NK-92 (cell line): Measurements from ENCODE around the gene TRAPPC1.

Experiments
- DNase-seq: peaks from one replicate; lab custom pipeline; 2025; ENCODE audit not compliant: unreplicated experiment; lab: John Stamatoyannopoulos, UW

TRAPPC1 gene

DNA sequence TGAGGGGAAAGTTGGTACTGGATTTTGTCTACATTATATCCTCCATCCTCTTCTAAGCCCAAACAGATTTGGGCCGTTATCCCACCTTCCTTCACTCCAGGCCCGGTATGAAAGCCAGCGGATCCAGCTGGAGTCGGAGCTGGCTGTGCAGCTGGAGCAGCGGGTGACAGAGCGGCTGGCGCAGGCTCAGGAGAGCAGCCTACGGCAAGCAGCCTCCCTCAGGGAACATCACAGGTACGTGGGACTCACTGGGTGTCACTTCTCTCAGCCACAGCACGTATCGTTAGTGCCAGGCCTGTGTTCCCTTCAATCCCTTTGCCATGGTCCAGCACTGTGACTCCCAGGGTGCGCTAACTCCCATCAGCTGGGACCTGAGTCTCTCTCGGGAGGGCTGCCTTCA is 11.5 kb upstream of the TRAPPC1 start:
- DNase-seq, result no peak

DNA sequence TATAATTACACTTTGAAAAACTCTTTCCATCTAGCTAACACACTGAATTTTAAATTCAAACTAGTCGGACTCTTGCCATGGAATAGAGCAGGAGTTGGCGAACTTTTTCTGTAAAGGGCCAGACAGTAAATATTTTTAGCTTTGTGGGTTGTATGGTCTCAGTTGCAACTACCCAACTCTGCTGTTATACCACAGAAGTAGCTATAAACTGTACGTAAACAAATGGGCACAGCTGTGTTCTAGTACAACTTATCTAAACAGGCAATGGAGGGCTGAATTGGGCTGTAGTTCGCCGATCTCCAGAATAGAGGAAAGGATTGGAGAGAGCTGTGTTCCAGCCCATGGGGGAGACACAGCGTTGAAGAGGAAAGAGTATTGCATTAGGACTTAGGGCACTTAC is 9.0 kb upstream of the TRAPPC1 start:
- no peak for DNase-seq

DNA sequence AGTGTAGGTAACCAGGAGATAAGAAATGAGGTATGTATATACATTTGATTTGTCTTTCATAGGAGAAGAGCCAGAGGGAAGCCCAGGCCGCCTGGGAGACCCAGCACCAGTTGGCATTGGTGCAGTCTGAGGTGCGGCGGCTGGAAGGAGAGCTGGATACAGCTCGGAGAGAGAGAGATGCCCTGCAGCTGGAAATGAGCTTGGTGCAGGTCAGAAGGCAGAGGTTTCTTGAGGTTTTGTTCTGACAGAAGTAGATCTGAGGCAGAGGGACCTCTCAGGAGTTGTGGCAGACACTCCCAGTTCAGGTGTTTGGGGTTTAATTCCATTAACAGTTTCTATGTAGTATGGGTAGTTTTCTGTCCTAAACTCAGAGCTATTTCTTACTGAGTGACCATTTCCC is 8.3 kb upstream of the TRAPPC1 start:
- DNase-seq, result no peak

DNA sequence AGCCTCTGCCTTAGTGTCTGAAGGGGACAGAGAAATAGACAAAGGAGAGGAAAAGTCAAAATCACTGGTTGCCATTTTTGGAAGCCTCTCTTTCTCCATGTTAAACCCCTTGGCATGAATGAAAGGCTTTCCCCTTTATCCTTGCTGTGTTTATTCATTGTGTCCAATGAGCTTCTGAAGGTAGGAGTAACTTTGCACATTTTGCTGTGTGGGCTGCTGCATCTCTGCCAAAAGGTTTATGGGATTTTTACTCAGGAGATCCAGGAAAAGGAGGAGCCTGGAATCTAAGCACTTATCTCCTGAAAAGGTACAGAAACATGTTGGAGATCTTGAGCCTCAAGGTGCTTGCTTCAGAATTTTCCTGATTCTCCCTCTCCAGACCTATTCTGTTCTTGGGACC is 4.1 kb upstream of the TRAPPC1 start:
- no peak for DNase-seq

DNA sequence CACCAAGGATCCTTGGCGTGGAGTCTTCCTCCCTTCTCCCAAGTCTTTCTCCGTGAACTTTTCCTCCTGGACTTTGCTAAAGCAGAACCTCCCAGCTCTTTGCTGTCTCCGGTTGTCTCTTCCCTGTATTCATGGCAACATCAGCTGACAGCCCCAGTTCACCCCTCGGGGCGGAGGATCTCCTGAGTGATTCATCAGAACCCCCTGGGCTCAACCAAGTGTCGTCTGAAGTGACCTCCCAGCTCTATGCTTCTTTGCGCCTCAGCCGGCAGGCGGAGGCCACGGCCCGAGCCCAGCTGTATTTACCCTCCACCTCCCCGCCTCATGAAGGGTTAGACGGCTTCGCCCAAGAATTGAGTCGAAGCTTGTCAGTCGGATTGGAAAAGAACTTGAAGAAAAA is 1.2 kb upstream of the TRAPPC1 start:
- DNase-seq, result no peak

DNA sequence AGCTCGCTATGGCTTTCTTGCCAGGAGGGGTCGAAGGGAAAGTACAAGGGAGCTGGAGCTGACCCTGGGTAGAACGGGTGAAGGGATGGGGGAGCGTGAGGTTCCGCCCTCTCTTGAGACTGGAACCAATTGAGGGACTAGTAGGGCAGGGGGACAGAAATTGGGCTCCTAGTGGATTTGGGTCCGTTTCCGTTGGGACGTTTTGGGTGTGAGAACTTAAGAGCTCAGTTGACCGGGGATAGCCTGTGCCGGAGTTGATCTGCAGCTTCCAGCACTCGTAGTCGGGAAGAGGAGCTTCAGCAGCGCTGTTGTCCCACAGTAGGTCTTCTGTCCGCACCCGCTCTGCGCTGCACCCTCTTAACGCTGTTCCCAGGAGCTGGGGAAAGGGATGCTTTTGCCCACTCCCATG is 741 bp upstream of the TRAPPC1 start:
- no peak for DNase-seq

DNA sequence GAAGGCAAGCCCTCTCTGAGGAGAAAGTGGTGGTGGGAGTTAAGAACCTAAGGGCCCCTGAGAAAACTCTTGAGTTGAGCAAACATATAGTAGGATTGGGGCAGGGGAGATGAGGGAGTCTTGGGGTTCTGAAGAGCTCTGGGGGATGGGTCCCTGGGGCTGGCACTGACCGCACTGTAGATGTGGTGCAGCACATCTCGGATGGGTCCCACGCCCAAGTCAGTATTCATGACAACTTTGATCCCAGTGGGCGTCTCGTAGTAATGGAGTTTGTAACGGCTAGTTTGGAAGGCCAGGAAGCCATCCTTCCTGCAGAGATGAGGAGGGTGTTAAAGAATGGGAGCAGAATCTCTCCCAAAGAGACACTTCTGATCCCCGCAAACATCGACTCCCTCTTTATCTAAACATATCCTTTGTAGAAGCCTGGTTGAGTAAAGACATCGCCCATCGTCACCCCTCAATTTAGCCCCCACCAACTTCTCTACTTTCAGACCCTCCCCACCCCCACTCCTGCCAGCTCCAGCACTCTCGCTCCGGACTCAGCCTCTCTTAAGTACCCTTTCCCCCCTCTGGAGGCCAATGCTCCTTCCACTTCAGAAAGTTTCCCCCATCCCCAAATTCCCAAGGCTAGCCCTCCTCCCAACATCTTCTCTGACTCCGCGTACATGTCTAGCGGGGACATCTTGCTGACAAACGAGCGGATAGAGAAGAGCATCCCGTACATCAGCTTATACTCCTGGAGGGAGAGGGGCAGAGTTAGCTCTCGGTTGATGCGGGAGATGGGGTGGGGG is 710 bp downstream of the TRAPPC1 start:
- DNase-seq, result no peak

DNA sequence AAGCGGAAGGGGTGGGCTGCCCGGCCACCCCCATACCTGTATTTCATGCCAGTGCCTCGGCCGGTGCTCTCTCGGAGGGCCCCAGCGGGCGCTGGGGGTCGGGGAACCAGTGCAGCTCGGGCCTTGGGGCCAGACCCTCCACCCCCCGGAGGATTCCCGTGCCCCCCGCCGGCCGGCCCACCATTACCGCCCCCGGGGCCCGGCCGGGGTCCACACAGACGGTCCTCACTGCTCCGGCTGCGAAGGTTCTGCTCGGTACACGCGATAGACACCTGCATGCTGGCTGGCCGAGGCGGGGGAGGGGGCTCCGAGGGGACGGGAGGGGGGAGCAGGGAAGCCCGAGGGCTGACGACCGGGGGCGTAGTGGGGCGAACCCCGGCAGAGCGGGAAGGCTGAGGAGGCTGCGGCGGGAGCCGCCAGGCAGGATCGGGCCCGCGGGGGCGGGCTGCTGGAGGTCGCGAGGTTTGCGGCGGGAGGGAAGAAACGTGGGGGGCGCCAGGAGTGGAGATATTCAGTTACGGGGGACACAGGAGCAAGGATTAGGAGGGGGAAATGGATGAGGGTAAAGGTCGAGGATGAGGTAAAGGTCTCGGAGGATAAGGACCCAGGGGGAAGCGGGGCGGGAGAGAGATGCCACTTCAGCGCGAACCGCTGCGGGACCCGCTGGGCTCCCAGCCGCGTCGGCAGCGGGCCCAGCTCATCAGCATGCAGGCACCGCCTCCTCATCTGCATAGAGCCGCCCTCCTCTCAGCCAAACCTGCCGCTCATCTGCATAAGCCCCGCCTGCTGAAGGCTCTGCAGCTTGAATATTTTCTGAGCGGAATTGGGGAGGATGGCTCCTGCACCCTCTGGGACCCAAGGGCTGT is 2.4 kb downstream of the TRAPPC1 start, which contains the start of gene KCNAB3:
KCNAB3 (minus strand) TSS at position 699 of the 866 bp plus-strand sequence; CDS start at position 278, 421 bp downstream.
- no peak for DNase-seq

DNA sequence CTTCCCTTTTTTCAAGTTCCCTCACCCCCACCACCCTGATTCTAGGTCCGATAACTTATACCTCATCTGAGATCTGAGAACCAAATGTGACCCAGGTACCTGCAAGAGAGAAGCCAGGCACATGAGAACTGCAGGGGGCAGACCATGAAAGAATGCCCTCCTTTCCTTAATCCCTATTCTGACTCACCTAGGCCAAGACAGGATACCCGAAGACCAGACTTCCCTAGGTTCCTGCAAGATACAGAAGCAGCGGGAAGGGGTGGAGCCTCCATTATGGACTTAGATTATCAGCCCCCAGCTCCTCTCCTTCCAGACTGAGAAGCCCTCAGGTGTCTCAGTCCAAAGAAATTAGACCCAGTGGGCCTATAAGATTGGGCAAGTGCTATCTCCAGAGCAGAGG is 4.2 kb downstream of the TRAPPC1 start:
- DNase-seq, result no peak

DNA sequence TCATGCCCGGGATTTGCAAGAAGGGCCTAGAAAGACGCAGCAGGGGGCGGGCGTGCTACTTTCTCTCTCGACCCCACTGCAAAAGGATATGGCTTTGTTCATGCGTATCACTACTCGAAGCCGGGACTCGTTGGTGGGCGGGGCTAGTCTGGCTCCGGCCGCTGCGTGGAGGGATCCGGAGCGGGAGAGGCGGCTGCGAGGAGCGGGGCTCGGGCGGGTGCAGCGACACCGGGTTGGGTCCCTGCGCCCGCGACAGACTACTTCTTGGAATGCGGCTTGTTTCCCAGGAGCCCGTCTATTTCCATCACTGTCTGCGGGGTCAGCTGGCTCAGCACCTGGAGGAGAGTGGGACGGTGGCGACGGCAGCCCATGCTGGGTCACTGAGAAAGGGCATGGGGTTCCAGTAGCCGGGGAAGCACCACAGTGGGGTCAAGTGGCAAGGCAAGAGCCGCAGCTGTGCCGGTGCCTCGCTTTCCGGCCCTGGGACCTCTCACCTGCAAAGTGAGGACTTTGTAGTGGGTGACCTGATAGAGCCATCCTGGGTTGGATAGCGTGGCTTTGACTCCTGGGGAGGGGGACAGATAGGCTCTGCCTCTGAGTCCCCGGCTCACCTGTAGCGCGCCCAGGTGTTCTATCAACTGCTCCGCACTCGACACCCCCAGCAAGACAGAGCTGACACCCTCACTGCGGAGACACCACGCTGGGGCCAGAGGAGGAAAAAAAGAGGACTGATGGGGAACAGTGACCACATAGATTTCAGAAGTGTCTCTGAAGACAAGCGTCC is 8.7 kb downstream of the TRAPPC1 start:
- no peak for DNase-seq

DNA sequence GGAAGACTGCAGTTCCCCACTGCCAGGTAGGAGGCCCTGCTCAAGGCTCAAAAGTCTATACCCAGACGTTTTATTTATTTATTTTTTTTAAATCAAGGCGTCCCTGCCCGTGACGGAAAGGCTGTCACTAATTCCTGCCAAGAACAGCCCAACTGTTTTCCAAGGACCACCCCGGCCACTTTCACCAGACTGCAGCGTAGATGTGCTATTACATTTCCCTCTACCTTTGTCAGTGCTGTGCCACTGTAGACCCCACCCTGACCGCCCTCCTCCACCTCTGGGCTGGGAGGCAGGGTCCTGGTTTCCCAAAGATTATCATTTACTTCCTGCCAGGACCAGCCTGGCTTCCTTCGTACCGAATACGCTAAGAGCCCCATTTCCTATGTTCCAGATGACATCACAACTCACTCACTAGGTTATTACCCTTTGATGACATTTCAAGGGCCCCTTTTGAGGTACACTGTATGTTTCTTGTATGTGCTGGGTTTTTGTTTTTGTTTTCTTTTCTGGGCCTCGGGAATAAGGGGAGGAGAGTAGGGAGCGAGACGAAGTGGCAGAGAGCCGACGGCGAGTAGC is 9.4 kb downstream of the TRAPPC1 start:
- DNase-seq, result no peak

DNA sequence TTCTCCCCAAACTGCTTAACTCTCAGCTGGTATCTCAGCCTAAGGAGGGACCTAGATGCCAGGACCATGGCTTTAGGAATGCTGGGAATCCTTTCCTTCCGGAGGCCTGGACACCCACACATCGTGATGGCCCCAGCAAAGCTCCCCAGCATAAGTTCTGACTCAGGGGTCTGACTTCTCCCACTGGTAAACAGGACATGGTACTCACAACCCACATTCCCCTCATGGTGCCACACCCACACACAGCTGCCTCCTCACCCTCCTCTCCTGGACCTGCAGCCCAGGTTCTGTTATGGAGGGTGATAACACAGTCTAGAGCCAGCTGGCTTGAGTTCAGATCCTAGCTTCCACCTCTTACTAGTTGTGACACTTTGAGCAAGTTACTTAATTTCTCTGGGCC is 14.9 kb downstream of the TRAPPC1 start:
- no peak for DNase-seq

DNA sequence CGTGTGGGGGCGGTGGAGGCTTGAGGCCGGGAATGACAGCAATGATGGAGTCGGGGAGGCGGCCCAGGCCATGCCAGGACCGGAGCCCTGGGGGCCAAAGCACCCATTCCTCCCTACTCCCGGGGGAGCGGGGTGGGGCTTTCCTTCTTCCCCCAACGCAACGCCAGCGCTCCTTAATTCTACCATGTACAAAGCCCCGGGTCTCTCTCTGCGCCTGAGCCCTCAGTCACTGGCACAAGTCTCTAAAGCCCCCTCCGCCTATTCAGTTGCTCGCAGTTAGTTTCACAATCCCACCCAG is 15.4 kb downstream of the TRAPPC1 start:
- no peak for DNase-seq

DNA sequence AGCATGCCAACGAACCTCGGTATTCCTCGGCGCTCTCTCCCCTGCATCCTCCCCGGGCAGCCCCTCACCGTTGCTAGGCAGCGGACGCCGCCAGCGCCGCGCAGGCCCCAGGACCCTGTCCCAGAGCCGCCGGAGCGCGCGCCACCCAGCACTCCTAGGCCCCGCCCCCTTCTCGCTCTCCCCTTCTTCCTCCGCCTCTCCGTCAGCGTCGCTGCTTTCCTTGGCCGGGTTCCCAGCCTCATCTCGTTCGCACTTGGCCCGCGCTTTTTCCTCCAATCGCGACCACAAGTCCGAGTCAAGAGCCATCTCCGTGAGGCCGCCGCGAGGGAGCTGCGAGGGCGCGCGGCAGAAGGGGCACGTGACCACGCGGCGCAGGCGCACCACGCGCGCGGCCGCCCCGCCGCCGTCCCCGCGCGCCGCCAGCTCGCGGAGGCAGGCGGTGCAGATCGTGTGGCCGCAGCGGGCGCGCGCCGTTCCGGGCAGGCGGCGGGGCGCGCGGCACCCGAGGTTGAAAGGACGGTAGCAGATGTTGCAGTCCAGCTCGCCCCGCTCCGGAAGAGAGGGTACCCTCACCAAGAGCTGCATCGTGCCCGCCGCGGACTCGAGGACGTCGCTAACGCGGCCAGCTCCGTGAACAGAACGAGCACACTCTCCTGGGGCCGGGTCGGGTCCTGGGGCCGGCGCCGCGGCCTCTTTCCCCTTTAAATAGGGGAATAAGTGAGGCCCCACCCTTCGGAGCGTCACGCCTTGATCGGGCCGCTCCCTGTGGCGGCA is 15.9 kb downstream of the TRAPPC1 start, which contains the start of gene RNF227:
RNF227 (minus strand) TSS at position 679 of the 774 bp plus-strand sequence; CDS start at position 585, 94 bp downstream.
- peak; percentile 18 for DNase-seq

DNA sequence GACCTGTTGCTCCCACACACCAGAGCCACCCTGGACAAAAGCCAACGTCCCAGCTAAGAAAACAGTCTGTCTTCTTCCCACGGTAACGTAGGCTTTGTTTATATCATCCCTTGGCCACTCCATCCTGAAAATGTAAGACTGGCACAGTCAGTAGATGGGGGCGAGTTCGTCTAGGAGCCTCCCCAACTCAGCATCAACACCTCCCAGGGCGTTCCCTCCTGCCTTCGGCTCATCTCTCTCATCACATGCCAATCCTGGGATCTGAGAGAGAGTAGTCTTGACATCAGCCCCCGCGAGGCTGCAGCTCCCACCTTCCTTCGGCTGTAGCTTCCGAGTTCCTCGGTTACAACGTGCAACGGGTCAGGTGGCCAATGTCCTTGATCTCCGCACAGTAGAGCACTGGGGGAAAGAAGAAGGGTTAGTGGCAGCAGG is 16.6 kb downstream of the TRAPPC1 start:
- no peak for DNase-seq

DNA sequence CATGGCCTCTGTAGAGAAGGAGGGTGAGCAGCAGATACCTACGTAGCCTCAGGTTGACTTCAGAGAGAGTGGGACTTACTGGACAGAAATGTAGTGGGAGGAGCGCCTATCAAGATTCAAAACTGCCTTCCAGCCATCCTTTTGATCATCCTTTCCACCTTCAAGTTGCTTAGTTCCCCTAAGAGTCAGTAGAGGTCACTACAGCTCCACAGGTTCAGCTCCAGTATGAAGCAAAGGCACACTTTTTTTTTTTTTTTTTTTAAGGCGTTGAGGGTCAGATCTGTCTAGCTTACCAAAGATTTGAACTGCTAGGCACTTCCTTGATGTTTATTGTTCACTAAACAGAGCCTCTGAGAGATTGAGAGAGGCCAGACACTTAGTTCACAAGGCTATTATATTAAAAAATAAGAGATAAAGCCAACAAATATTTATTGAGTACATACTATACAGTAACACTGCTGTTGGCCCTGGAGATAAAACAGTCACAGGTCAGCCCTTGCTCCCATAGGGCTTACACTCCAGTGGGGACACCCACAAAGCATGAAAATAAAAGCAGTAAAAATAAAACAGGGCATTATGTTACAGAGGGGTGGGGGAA is 18.7 kb downstream of the TRAPPC1 start:
- no peak for DNase-seq

DNA sequence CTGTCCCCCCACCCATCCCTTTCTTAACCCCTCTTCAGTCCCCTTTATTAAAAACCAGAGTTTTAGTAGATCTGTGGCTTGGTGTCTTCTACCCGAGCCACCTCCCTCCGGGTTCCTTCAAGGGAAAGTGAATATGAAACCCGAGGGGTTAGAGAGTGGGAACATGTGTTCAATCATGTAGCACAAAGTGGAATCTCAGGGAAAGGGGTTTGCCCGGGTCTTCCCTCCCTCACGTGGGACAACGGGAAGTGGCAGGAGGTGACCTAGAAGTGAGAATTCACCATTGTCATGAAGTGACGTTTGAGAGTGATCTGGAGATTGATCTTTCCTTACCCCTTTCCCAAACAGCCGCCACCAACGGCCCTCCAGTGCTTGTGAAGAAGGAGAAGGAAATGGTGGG is 20.6 kb downstream of the TRAPPC1 start:
- no peak for DNase-seq

DNA sequence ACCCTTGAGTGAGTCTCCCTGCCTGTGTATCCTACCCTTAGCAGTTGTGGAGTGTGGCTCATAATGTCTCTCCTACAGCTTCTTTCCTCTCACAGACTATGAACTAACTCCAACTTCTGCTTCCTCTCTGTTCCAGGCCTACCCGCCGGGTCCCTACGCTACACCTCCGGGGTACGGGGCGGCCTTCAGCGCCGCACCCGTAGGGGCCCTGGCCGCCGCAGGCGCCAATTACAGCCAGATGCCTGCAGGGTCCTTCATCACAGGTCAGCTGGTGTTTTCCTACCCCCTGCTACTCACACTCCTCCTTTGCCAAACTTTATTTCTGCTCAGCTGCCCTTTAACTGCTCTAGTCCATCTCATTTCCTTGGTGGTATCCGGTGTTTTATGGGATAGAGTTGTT is 21.0 kb downstream of the TRAPPC1 start:
- no peak for DNase-seq

DNA sequence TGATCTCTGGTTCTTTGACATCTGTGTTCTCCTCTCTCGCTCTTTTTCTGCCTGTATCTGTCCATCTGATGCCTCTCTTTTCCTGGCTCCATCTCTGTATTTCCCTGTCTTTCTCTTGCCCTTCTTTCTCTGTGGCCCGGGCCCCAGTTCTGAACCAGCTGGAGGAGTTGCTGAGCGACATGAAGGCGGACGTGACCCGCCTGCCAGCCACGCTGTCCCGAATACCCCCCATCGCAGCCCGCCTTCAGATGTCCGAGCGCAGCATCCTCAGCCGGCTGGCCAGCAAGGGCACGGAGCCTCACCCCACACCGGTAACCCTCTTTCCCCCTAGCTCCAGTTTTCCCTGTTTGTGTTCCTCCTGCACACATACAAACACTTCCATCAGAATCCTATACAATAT is 21.5 kb downstream of the TRAPPC1 start:
- DNase-seq, result no peak

DNA sequence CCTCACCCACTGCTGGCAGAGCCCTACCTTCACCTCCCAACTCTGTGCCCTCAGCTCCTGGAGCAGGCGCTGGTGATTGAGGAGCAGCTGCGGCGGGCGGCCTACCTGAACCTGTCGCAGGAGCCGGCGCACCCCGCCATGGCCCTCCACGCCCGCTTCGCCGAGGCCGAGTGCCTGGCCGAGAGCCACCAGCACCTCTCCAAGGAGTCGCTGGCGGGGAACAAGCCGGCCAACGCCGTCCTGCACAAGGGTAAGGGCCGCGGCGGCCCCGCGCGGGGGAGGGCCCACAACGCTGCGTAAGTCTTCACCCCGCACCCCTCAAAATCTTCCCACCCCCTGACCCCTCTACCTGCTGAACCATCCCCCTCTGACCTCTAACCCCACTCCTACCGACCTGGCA is 22.7 kb downstream of the TRAPPC1 start:
- DNase-seq, result no peak
